NCI-H1436 (cell line): ENCODE data around the gene GFRA1.

Experiments
- DNase-seq: peaks from one replicate; lab custom pipeline; 2025; lab: John Stamatoyannopoulos, UW

The GFRA1 gene

GRCh38 chr10:116272440-116273283 lies at the start of gene GFRA1:
GFRA1 (minus strand) TSS chr10:116273206; CDS start chr10:116272029, 1,177 bp downstream.
- DNase-seq = no peak

GRCh38 chr10:116316503-116316902 lies 43.5 kb upstream of the GFRA1 start:
- DNase-seq = no peak

GRCh38 chr10:116312548-116312947 lies 39.5 kb upstream of the GFRA1 start:
- DNase-seq = no peak

GRCh38 chr10:116311706-116312490 lies 38.9 kb upstream of the GFRA1 start:
- DNase-seq = no peak

GRCh38 chr10:116311016-116311415 lies 38.0 kb upstream of the GFRA1 start:
- DNase-seq = no peak

GRCh38 chr10:116307455-116307854 lies 34.4 kb upstream of the GFRA1 start:
- DNase-seq = no peak

- DNase-seq = no peak
Observed at GRCh38 chr10:116306847-116307246, 33.8 kb upstream of the GFRA1 start.

GRCh38 chr10:116304923-116305322 lies 31.9 kb upstream of the GFRA1 start:
- no peak for DNase-seq

GRCh38 chr10:116300542-116300941 lies 27.5 kb upstream of the GFRA1 start:
- no peak for DNase-seq

- DNase-seq = no peak
Observed at GRCh38 chr10:116298586-116298985, 25.6 kb upstream of the GFRA1 start.

GRCh38 chr10:116296291-116296721 lies 23.3 kb upstream of the GFRA1 start:
- DNase-seq = no peak

- DNase-seq = no peak
Observed at GRCh38 chr10:116292493-116292892, 19.5 kb upstream of the GFRA1 start.

- no peak for DNase-seq
Observed at GRCh38 chr10:116289652-116290051, 16.6 kb upstream of the GFRA1 start.

- peak; percentile 9 for DNase-seq
Observed at GRCh38 chr10:116287906-116288501, 15.0 kb upstream of the GFRA1 start.

GRCh38 chr10:116286626-116287200 lies 13.7 kb upstream of the GFRA1 start:
- DNase-seq = no peak

- DNase-seq = no peak
Observed at GRCh38 chr10:116281775-116282174, 8.8 kb upstream of the GFRA1 start.

GRCh38 chr10:116278846-116279245 lies 5.8 kb upstream of the GFRA1 start:
- no peak for DNase-seq

- DNase-seq = no peak
Observed at GRCh38 chr10:116276981-116277380, 4.0 kb upstream of the GFRA1 start.

GRCh38 chr10:116274064-116274904 lies 1.3 kb upstream of the GFRA1 start:
- DNase-seq = no peak

- no peak for DNase-seq
Observed at GRCh38 chr10:116271593-116272439, 1.2 kb downstream of the GFRA1 start.
